ENCODE results near the gene RNF26. TPM values are rescaled to one million over a fixed set of nuclear protein-coding genes. Genes with fewer than 3 reads are reported as not detected.
A peak's percentile ranks its signal among the peaks of the same experiment; 100 is the strongest.

RNF26 gene
- total and polyA plus RNA-seq, 3 donors from 2014 or later: 28.2 to 37.1 (median 31.0) TPM

DNA sequence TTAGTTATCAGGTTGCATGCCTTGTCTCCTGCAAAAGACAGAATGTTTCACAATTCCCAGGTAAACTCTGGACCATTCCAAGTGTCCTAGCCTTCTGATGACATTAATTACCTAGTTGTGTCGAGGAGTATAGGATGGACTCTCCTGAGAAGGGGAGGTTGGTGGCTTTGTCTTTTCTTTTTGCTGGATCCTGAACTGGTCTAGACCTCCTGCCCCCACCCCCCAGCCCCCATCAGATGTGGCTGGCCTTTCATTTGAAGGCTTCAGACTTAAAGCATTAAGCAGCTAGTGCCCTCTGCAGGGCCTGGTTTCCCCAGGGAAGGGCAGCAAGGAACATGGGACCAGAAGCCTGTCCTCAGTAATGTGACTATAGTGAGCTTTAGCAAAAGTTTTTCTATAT is 27.1 kb upstream of the RNF26 start:
- H3K9me3 ChIP-seq: no peaks in the 10 kb centered on the region
- intact Hi-C loops (cut with DNase I; ENCODE audit: low total_unique reads): no loop called here
- H3K27me3 ChIP-seq: no peaks in the 10 kb centered on the region
- no peak for DNase-seq
- TF ChIP-seq, protein P1, sequence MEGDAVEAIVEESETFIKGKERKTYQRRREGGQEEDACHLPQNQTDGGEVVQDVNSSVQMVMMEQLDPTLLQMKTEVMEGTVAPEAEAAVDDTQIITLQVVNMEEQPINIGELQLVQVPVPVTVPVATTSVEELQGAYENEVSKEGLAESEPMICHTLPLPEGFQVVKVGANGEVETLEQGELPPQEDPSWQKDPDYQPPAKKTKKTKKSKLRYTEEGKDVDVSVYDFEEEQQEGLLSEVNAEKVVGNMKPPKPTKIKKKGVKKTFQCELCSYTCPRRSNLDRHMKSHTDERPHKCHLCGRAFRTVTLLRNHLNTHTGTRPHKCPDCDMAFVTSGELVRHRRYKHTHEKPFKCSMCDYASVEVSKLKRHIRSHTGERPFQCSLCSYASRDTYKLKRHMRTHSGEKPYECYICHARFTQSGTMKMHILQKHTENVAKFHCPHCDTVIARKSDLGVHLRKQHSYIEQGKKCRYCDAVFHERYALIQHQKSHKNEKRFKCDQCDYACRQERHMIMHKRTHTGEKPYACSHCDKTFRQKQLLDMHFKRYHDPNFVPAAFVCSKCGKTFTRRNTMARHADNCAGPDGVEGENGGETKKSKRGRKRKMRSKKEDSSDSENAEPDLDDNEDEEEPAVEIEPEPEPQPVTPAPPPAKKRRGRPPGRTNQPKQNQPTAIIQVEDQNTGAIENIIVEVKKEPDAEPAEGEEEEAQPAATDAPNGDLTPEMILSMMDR (IDR thresholded peaks at IDR 0.05): no peak
- TF ChIP-seq POLR2A (IDR thresholded peaks at IDR 0.05): no peak
- peak overlapping the region; percentile 51 to 60 for H3K27ac ChIP-seq
- H3K4me1 ChIP-seq: peaks cover 12% of the 10 kb centered on the region
- 58 to 77% methylated on average over 1 of the region's 1 CpG for WGBS, 2 donors
- no peaks in the 10 kb centered on the region for H3K36me3 ChIP-seq (ENCODE audit: low read depth, missing control alignments)
- no peak overlapping the region for H3K4me3 ChIP-seq

DNA sequence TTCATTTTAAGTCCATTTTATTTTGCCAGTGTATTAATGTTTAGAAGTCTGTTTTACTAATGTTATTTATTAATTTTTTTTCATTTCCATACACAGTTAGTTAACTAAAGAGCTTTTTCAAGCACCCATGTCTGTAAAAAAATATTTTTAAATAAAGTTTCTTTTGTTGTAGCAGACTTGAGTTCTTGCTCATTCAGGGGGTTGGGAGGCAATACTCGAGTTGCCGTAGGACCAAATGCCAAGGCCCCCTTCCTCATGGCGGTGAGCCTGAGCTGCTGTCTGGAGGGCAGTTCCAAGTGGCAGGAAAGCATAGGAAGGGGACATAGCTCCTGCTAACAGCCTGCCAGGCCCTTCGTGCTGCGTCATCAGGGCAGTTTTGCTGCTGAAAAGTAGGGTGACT is 26.4 kb upstream of the RNF26 start:
- WGBS, 2 donors: 85% methylated on average over 5 of the region's 5 CpGs
- no peak for TF ChIP-seq POLR2A (IDR thresholded peaks at IDR 0.05)
- TF ChIP-seq, protein P1 (IDR thresholded peaks at IDR 0.05): no peak
- no peak for DNase-seq
- peaks cover 12% of the 10 kb centered on the region for H3K4me1 ChIP-seq
- H3K27me3 ChIP-seq: no peaks in the 10 kb centered on the region
- no peak overlapping the region for H3K4me3 ChIP-seq
- intact Hi-C loops (cut with DNase I; ENCODE audit: low total_unique reads): no loop called here
- no peaks in the 10 kb centered on the region for H3K36me3 ChIP-seq (ENCODE audit: low read depth, missing control alignments)
- H3K9me3 ChIP-seq: no peaks in the 10 kb centered on the region
- H3K27ac ChIP-seq: peak overlapping the region in 1 of 2 donors; percentile 51

DNA sequence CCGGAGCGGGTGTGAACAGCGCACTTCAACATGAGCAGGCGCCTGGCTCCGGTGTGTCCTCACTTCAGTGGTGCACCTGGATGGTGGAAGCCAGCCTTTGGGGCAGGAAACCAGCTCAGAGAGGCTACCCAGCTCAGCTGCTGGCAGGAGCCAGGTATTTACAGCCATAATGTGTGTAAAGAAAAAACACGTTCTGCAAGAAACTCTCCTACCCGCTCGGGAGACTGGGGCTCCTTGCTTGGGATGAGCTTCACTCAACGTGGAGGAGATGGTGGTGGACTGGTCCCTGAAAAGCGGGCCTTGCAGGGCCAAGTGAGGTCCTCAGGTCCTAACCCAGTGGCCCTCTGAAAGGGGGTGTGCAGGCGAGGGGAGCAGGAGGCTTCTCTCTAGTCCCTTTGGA is 24.9 kb upstream of the RNF26 start:
- TF ChIP-seq POLR2A (IDR thresholded peaks at IDR 0.05): no peak
- intact Hi-C loops (cut with DNase I; ENCODE audit: low total_unique reads): no loop called here
- 88 to 93% methylated on average over 5 to 11 of the region's 11 CpGs for WGBS, 2 donors
- Histone ChIP-seq H3K9me3 (no peaks in the 10 kb centered on the region), H3K27ac (no peak overlapping the region), H3K4me3 (no peak overlapping the region), H3K4me1 (peaks cover 12% of the 10 kb centered on the region), H3K27me3 (no peaks in the 10 kb centered on the region), H3K36me3 (ENCODE audit: low read depth, missing control alignments) (no peaks in the 10 kb centered on the region)
- DNase-seq: no peak

DNA sequence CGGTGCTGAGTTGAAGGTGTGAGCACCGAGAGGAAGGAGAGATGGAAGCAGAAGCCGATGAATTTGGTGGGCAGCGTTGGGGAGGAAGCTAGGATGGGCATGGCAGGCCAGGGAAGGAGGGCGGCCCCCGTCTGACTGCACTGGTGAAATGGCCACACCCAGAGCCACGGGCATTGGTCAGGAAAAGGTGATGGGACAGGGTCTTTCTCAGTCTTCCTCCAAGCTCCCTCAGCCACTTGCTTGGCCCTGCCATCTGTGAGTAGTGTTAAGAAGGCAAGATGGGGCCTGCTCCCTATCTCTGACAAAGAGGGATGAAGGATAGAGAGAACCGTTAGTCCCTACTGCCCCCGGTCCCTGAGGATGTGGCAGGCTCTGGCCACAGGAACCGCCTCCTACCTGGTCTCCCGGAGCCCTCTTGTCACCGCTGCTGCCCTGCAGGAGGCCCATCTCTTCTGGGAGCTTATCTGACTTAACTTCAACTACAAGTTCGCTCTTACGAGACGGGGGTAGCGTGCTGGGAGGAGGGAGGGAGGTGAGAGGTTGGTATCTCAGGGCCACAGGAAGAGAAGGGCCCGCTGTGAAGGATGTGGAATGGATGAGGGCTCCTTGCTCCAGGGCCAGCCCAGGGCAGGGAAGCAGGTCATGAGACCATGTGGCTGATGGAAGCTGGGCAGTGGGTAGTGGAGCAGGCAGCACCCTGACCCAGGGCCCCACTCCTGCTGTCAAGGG is 24.2 kb upstream of the RNF26 start:
- no peak overlapping the region for H3K27ac ChIP-seq
- H3K27me3 ChIP-seq: no peaks in the 10 kb centered on the region
- no peak overlapping the region for H3K4me3 ChIP-seq

DNA sequence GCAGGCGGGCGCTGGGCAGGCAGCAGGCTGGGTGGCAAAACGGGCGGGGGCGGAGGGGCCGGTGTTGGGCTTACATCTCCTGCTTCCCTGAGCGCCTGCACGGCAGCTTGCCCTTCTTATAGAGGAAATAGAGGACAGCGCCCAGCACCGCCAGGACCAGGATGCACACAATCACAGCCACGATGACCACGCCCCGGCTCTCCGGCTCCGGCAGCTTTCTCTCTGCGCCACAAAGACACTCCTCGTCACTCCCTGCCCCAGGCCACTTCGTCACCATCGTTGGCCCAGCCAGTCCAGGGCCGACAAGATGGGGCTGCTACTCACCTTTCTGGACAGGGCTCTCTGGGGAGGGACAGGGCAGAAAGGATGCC is 23.7 kb upstream of the RNF26 start:
- DNase-seq: no peak
- Histone ChIP-seq H3K36me3 (ENCODE audit: low read depth, missing control alignments) (no peaks in the 10 kb centered on the region), H3K4me3 (no peak overlapping the region), H3K4me1 (peaks cover 18% of the 10 kb centered on the region), H3K9me3 (no peaks in the 10 kb centered on the region), H3K27ac (no peak overlapping the region), H3K27me3 (no peaks in the 10 kb centered on the region)
- WGBS, 2 donors: 88 to 93% methylated on average over 12 to 20 of the region's 20 CpGs
- TF ChIP-seq, protein P1 (IDR thresholded peaks at IDR 0.05): no peak
- TF ChIP-seq POLR2A (IDR thresholded peaks at IDR 0.05): no peak
- intact Hi-C loops (cut with DNase I; ENCODE audit: low total_unique reads): no loop called here

More for the DNA sequence above, 24.2 kb upstream of the RNF26 start:
- no peaks in the 10 kb centered on the region for H3K36me3 ChIP-seq (ENCODE audit: low read depth, missing control alignments)
- peaks cover 13% of the 10 kb centered on the region for H3K4me1 ChIP-seq
- intact Hi-C loops (cut with DNase I; ENCODE audit: low total_unique reads): no loop called here
- no peaks in the 10 kb centered on the region for H3K9me3 ChIP-seq
- DNase-seq: no peak
- TF ChIP-seq, protein P1 (IDR thresholded peaks at IDR 0.05): no peak
- TF ChIP-seq POLR2A (IDR thresholded peaks at IDR 0.05): no peak
- 85% methylated on average over 17 of the region's 17 CpGs for WGBS, 2 donors
